Measurements from ENCODE around the gene TANC1. TPM values are rescaled to one million over a fixed set of nuclear protein-coding genes. Genes with fewer than 3 reads are reported as not detected.

The TANC1 gene
- polyA plus RNA-seq, 1 donor from 2014 or later = 0.37 TPM

DNA sequence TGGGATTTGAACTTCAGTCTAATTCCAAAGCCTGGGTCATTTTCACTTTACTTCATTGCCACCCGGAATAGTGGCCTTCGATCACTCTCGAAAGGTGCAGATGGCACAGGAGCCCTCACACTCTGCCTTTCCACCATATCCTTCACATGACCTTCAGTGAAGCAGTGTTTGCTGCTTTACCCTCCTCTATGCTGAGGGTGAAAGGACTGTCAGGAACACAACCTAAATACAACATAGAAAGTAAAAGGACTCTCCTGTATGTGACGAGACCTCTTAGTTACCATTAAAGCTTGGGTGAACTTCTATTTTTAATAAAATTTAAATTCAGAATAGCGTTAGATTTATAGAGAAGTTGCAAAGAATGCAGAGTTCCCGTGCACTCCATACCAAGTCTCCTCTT, 148.5 kb downstream of the TANC1 start:
- H3K9ac ChIP-seq (ENCODE audit: low read length) = no peak overlapping the region
- no peaks in the 10 kb centered on the region for H3K27me3 ChIP-seq (ENCODE audit: insufficient read depth, low read depth, low read length)
- H3K9me2 ChIP-seq (ENCODE audit: insufficient read depth, low read length) = no peaks in the 10 kb centered on the region
- H2AFZ ChIP-seq (ENCODE audit: low read depth, low read length) = no peak overlapping the region
- no peaks in the 10 kb centered on the region for H3K36me3 ChIP-seq (ENCODE audit: insufficient read depth, low read length)
- no peaks in the 10 kb centered on the region for H4K20me1 ChIP-seq (ENCODE audit: insufficient read depth)
- H3K27ac ChIP-seq (ENCODE audit: low read length) = no peak overlapping the region
- TF ChIP-seq POLR2AphosphoS5 (IDR thresholded peaks at IDR 0.05) = no peak
- no peak for TF ChIP-seq MXI1 (conservative IDR thresholded peaks at IDR 0.05; ENCODE audit: poor library complexity, severe bottlenecking)
- no peak for TF ChIP-seq EP300 (conservative IDR thresholded peaks at IDR 0.05; ENCODE audit: poor library complexity, severe bottlenecking)
- TF ChIP-seq, protein P1, sequence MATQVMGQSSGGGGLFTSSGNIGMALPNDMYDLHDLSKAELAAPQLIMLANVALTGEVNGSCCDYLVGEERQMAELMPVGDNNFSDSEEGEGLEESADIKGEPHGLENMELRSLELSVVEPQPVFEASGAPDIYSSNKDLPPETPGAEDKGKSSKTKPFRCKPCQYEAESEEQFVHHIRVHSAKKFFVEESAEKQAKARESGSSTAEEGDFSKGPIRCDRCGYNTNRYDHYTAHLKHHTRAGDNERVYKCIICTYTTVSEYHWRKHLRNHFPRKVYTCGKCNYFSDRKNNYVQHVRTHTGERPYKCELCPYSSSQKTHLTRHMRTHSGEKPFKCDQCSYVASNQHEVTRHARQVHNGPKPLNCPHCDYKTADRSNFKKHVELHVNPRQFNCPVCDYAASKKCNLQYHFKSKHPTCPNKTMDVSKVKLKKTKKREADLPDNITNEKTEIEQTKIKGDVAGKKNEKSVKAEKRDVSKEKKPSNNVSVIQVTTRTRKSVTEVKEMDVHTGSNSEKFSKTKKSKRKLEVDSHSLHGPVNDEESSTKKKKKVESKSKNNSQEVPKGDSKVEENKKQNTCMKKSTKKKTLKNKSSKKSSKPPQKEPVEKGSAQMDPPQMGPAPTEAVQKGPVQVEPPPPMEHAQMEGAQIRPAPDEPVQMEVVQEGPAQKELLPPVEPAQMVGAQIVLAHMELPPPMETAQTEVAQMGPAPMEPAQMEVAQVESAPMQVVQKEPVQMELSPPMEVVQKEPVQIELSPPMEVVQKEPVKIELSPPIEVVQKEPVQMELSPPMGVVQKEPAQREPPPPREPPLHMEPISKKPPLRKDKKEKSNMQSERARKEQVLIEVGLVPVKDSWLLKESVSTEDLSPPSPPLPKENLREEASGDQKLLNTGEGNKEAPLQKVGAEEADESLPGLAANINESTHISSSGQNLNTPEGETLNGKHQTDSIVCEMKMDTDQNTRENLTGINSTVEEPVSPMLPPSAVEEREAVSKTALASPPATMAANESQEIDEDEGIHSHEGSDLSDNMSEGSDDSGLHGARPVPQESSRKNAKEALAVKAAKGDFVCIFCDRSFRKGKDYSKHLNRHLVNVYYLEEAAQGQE (IDR thresholded peaks at IDR 0.05; ENCODE audit: borderline replicate concordance) = no peak
- TF ChIP-seq SMC3 (conservative IDR thresholded peaks at IDR 0.05; ENCODE audit: poor library complexity) = no peak
- TF ChIP-seq, protein P2, sequence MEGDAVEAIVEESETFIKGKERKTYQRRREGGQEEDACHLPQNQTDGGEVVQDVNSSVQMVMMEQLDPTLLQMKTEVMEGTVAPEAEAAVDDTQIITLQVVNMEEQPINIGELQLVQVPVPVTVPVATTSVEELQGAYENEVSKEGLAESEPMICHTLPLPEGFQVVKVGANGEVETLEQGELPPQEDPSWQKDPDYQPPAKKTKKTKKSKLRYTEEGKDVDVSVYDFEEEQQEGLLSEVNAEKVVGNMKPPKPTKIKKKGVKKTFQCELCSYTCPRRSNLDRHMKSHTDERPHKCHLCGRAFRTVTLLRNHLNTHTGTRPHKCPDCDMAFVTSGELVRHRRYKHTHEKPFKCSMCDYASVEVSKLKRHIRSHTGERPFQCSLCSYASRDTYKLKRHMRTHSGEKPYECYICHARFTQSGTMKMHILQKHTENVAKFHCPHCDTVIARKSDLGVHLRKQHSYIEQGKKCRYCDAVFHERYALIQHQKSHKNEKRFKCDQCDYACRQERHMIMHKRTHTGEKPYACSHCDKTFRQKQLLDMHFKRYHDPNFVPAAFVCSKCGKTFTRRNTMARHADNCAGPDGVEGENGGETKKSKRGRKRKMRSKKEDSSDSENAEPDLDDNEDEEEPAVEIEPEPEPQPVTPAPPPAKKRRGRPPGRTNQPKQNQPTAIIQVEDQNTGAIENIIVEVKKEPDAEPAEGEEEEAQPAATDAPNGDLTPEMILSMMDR (IDR thresholded peaks at IDR 0.05; ENCODE audit: poor library complexity, severe bottlenecking) = no peak
- no peak for TF ChIP-seq RAD21 (conservative IDR thresholded peaks at IDR 0.05)
- TF ChIP-seq EZH2 (IDR thresholded peaks at IDR 0.05; ENCODE audit: borderline replicate concordance, insufficient read depth, low read length, poor library complexity, severe bottlenecking) = no peak
- no peak for TF ChIP-seq TAF1 (IDR thresholded peaks at IDR 0.05; ENCODE audit: low read depth)
- no peak overlapping the region for H3K4me3 ChIP-seq (ENCODE audit: low read length)
- H3K79me2 ChIP-seq (replicated peaks; ENCODE audit: insufficient read depth, low read length) = no peaks in the 10 kb centered on the region
- H3K9me3 ChIP-seq (ENCODE audit: low read length) = no peaks in the 10 kb centered on the region
- no peaks in the 10 kb centered on the region for H3F3A ChIP-seq (ENCODE audit: insufficient read depth, low read length, poor library complexity, severe bottlenecking)
- no peak overlapping the region for H3K4me2 ChIP-seq (ENCODE audit: low read length)

DNA sequence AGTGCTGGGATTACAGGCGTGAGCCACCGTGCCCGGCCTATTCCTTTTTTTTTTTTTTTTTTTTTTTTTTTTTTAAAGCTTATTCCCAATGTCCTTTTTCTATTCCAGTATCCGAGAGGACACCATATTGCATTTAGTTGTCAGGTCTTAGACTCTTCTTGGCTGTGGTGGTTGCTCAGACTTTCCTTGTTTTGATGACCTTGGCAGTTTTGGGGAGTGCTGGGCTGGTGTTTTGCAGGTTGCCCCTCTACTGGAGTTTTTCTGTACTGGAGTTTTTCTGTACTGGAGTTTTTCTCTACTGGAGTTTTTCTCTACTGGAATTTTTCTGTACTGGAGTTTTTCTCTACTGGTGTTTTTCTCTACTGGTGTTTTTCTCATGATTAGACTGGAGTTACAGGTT, 149.2 kb downstream of the TANC1 start:
- no peaks in the 10 kb centered on the region for H3K9me3 ChIP-seq (ENCODE audit: low read length)
- no peaks in the 10 kb centered on the region for H3K79me2 ChIP-seq (replicated peaks; ENCODE audit: insufficient read depth, low read length)
- no peak overlapping the region for H2AFZ ChIP-seq (ENCODE audit: low read depth, low read length)
- no peak overlapping the region for H3K9ac ChIP-seq (ENCODE audit: low read length)
- no peaks in the 10 kb centered on the region for H3K27me3 ChIP-seq (ENCODE audit: insufficient read depth, low read depth, low read length)
- H3K36me3 ChIP-seq (ENCODE audit: insufficient read depth, low read length) = no peaks in the 10 kb centered on the region
- H4K20me1 ChIP-seq (ENCODE audit: insufficient read depth) = no peaks in the 10 kb centered on the region
- no peak overlapping the region for H3K27ac ChIP-seq (ENCODE audit: low read length)
- no peak overlapping the region for H3K4me3 ChIP-seq (ENCODE audit: low read length)
- TF ChIP-seq, protein P1 (IDR thresholded peaks at IDR 0.05; ENCODE audit: borderline replicate concordance) = no peak
- no peak for TF ChIP-seq SMC3 (conservative IDR thresholded peaks at IDR 0.05; ENCODE audit: poor library complexity)
- no peak for TF ChIP-seq TAF1 (IDR thresholded peaks at IDR 0.05; ENCODE audit: low read depth)
- TF ChIP-seq, protein P2 (IDR thresholded peaks at IDR 0.05; ENCODE audit: poor library complexity, severe bottlenecking) = no peak
- no peak for TF ChIP-seq EZH2 (IDR thresholded peaks at IDR 0.05; ENCODE audit: borderline replicate concordance, insufficient read depth, low read length, poor library complexity, severe bottlenecking)
- no peak overlapping the region for H3K4me2 ChIP-seq (ENCODE audit: low read length)
- H3K9me2 ChIP-seq (ENCODE audit: insufficient read depth, low read length) = no peaks in the 10 kb centered on the region
- no peaks in the 10 kb centered on the region for H3F3A ChIP-seq (ENCODE audit: insufficient read depth, low read length, poor library complexity, severe bottlenecking)

All from neural cell (in vitro differentiated cells).